NCI-H345 treated with DMSO at 0.1 percent for 48 hours (cell line): ENCODE data around the gene ATRAID.

Experiments used
- DNase-seq: peaks from one replicate; lab custom pipeline; 2025; ENCODE audit not compliant: unreplicated experiment; lab: John Stamatoyannopoulos, UW

The ATRAID gene

GRCh38 chr2:27219091-27219490 is 7.2 kb downstream of the ATRAID start:
- DNase-seq: no peak

GRCh38 chr2:27220091-27220490 is 8.2 kb downstream of the ATRAID start:
- no peak for DNase-seq

DNA sequence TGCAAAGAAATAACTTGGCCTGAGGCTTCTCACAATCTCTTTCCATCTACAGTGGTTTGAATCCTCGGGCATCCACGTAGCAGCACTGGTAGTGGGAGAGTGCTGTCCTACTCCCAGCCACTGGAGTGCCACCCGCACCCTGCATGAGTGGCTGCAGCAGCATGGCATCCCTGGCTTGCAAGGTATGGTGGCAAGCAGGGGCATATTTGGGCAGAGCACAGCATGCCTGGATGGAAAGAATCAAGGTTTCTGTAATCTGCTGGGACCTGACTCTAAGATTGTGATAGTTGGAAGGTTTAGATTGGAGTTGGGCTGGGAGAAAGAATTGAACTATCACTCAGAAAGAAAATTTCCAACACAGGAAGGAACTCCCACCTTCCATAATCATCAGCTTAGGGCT is 9.3 kb downstream of the ATRAID start:
- DNase-seq: no peak

DNA sequence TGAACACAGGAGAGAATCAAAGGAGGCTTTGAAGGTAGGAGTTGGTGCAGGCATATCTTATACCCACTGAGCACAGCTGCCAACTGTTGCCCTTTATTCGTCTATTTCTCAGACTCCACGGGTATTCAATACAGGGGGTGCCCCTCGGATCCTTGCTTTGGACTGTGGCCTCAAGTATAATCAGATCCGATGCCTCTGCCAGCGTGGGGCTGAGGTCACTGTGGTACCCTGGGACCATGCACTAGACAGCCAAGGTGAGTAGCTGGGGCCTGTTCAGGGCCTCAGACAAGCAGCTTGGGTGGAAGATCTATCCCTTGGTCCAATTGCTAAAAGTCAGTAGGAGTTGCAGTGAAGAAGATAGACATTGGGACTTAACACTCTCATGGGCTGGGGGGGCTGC is 10.6 kb downstream of the ATRAID start:
- DNase-seq: no peak

DNA sequence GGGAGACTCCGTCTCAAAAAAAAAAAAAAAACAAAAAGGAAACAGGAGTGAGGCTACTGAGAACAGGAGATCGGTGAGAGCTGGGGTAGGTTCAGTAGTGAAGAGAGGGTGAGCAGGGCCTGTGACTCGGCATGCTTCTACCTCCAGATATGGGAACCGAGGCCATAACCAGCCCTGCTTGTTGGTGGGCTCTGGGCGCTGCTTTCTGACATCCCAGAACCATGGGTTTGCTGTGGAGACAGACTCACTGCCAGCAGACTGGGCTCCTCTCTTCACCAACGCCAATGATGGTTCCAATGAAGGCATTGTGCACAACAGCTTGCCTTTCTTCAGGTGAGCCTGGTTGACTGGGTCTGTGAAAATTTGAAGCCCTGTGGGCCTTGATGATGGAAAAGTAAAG is 11.6 kb downstream of the ATRAID start:
- no peak for DNase-seq

- no peak for DNase-seq
These were observed 13.7 kb downstream of the ATRAID start for GRCh38 chr2:27225526-27225925.

- no peak for DNase-seq
These were observed 15.7 kb downstream of the ATRAID start for GRCh38 chr2:27227501-27227900.

- no peak for DNase-seq
These were observed 20.1 kb downstream of the ATRAID start for GRCh38 chr2:27231921-27232320.

DNA sequence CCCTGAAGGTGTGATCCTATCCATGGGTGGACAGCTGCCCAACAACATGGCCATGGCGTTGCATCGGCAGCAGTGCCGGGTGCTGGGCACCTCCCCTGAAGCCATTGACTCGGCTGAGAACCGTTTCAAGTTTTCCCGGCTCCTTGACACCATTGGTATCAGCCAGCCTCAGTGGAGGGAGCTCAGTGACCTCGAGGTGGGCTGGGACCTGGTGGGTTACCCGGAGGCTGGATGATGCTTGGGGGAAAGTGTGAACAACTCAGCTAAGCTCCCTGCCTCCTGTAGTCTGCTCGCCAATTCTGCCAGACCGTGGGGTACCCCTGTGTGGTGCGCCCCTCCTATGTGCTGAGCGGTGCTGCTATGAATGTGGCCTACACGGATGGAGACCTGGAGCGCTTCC is 21.5 kb downstream of the ATRAID start:
- DNase-seq: no peak

DNA sequence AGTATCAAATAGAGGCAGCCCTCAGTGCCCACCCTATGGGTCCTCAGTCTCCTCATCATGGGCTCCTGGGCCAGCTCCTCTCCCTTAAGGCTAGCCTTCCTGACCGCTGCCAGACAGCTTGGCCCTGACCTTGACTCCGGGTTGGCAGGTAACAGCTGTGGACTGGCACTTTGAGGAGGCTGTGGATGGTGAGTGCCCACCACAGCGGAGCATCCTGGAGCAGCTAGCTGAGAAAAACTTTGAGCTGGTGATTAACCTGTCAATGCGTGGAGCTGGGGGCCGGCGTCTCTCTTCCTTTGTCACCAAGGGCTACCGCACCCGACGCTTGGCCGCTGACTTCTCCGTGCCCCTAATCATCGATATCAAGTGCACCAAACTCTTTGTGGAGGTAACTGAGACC is 24.3 kb downstream of the ATRAID start:
- no peak for DNase-seq

DNA sequence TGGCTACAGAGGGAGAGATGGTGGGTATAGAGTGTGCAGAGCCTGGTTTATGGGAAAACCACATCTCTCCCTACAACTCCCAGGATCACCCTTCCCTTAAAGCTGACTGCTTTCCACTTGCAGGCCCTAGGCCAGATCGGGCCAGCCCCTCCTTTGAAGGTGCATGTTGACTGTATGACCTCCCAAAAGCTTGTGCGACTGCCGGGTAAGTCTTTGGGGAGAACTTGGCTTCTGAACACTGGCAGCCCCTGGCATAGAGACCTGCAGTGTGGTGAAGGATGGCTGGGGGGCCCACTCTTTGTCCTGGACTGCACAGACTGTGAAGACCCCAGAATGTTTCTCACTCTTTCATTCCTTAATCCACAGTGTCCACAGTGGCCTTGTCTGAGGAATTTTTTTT is 24.8 kb downstream of the ATRAID start:
- no peak for DNase-seq

DNA sequence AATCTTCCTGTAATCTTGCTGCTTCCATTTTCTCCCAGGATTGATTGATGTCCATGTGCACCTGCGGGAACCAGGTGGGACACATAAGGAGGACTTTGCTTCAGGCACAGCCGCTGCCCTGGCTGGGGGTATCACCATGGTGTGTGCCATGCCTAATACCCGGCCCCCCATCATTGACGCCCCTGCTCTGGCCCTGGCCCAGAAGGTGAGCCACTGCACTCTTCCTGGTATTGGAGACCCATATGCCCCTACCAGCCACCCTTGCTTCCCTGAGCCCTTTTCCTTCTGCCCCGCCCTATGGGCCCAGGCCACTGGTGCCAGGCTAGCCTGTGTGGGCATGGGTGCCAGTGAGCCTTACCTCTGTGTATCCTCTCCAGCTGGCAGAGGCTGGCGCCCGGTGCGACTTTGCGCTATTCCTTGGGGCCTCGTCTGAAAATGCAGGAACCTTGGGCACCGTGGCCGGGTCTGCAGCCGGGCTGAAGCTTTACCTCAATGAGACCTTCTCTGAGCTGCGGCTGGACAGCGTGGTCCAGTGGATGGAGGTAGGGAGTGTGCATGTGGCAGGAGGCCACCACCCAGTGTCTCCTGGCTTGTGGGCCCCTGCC is 25.6 kb downstream of the ATRAID start:
- DNase-seq: no peak

DNA sequence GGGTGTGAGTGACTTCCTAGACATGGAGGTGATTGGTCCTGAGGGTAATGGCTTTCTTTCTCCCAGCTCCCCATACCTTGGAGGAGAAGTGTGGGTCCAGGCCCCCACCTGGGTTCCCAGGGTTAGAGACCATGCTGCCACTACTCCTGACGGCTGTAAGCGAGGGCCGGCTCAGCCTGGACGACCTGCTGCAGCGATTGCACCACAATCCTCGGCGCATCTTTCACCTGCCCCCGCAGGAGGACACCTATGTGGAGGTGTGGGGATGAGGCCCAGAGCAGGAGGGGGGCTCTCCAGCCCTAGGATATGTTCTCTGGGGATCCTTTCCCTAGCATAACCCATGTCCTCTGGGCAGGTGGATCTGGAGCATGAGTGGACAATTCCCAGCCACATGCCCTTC is 27.1 kb downstream of the ATRAID start:
- no peak for DNase-seq

GRCh38 chr2:27240406-27240805 is 28.6 kb downstream of the ATRAID start:
- DNase-seq: no peak

DNA sequence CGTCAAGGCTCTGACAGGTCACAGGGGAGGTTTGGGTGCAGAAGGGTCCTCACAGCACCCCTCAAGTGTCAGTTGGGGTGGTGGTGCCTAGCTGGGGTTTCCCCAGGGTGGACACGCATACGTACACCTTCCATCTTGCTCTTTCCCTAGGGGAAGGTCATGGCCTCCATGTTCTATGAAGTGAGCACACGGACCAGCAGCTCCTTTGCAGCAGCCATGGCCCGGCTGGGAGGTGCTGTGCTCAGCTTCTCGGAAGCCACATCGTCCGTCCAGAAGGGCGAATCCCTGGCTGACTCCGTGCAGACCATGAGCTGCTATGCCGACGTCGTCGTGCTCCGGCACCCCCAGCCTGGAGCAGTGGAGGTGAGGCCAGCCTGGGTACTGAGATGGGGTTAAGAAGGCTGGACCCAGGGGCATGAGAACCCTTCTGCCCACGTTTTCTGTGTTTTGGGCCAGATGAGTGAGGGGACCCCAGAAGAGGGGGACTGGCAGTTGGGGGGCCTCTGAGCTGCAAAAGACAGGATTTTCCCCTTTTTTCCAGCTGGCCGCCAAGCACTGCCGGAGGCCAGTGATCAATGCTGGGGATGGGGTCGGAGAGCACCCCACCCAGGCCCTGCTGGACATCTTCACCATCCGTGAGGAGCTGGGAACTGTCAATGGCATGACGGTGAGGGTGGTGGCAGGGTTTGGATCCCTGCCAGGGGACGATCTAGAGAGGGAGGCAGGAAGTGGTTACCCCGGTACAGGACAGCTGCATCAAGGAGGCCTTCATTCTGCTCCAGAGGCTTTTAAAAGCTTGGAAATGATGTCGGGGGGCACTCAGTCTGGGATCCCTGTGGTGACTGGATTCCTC is 30.1 kb downstream of the ATRAID start:
- no peak for DNase-seq

- no peak for DNase-seq
These were observed 30.7 kb downstream of the ATRAID start for GRCh38 chr2:27242614-27242951.

DNA sequence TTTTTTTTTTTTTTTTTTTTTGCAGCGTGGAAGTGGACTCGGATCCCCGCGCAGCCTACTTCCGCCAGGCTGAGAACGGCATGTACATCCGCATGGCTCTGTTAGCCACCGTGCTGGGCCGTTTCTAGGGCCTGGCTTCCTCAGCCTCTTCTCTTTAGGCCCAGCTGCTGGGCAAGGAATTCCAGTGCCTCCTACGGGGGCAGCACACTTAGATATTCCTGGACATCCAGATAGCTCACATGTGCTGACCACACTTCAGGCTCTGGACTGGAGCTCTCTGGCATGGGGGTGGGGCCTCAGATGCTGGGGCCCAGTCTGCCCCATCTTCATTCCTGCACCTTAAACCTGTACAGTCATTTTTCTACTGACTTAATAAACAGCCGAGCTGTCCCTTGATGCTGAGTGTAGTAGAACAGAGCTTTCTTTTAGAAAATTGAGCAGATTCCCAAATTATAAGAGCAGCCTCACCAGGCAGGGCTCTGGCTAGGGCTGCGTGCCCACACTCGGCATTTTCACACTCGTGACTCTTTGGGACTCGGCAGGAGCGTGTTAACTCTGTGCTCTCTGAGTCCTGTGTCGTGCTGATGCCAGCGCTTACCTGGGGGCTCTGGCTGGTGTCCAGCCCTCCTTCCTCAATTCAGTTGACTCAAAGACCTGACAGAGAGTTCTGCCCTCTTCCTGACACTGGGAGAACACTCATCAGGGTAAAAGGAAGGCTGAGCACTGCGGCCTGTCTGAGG is 31.7 kb downstream of the ATRAID start:
- DNase-seq: no peak

- no peak for DNase-seq
These were observed 33.3 kb downstream of the ATRAID start for GRCh38 chr2:27245116-27245515.

- no peak for DNase-seq
These were observed 33.8 kb downstream of the ATRAID start for GRCh38 chr2:27245626-27246025.

- no peak for DNase-seq
These were observed 36.1 kb downstream of the ATRAID start for GRCh38 chr2:27247893-27248292.

GRCh38 chr2:27249159-27249890 is 37.5 kb downstream of the ATRAID start:
- DNase-seq: no peak
